IMR-90 (cell line): ENCODE measurements around the gene PRDM15. TPM values are rescaled to one million over a fixed set of nuclear protein-coding genes. Genes with fewer than 3 reads are reported as not detected.

Experiments
- ATAC-seq: fragments of 200-7000 bp; cut with Tn5 transposase; 2 replicates; pipeline ENCODE4 v1.9.1; 2020; ENCODE audit warnings: low read depth, mild to moderate bottlenecking, moderate library complexity
- BruUV-seq: library from RNA; stranded (reverse); fragments of 400-500 nt; replicated peaks from 2 replicates; lab custom pipeline; 2021; lab: Mats Ljungman, UMichigan
- CTCF ChIA-PET: fragments of 300-600 bp; formaldehyde crosslinking; extraction: SDS; loops from one replicate; lab custom pipeline; 2021; ENCODE audit warnings: antibody characterized with exemption; lab: Yijun Ruan, JAX
- POLR2A ChIA-PET: fragments of 300-600 bp; sonication (Branson Sonifier 250); formaldehyde crosslinking; loops from one replicate; lab custom pipeline; 2022; ENCODE audit warnings: antibody characterized with exemption; ENCODE audit not compliant: unreplicated experiment; lab: Charles Lee
- DNase-seq: peaks from one replicate; pipeline ENCODE4 v3.0.0; 2013
- H2AFZ ChIP-seq: replicated peaks from 2 replicates; pipeline ENCODE3; 2013; ENCODE audit warnings: low read length, mild to moderate bottlenecking; ENCODE audit not compliant: poor library complexity
- H2AK5ac ChIP-seq: 2 replicates; pipeline ENCODE4 v1.6.1; 2013; ENCODE audit warnings: low read depth, low read length, inconsistent platforms
- H2AK9ac ChIP-seq: replicated peaks from 2 replicates; pipeline ENCODE3; 2013; ENCODE audit warnings: mild to moderate bottlenecking, low read depth, low read length, moderate library complexity; ENCODE audit not compliant: poor library complexity
- H2BK120ac ChIP-seq: 2 replicates; pipeline ENCODE4 v1.6.1; 2013; ENCODE audit warnings: low read depth, low read length, inconsistent platforms
- H2BK15ac ChIP-seq: 3 replicates; pipeline ENCODE4 v1.6.1; 2013; ENCODE audit warnings: low read depth, low read length, inconsistent platforms
- H2BK20ac ChIP-seq: 2 replicates; pipeline ENCODE4 v1.6.1; 2013; ENCODE audit warnings: low read depth, mild to moderate bottlenecking, inconsistent platforms, low read length, moderate library complexity
- H2BK5ac ChIP-seq: 2 replicates; pipeline ENCODE4 v1.6.1; 2013; ENCODE audit warnings: mild to moderate bottlenecking, low read depth, low read length, inconsistent platforms; ENCODE audit not compliant: poor library complexity, severe bottlenecking
- H3K14ac ChIP-seq: replicated peaks from 2 replicates; pipeline ENCODE4 v1.6.1; 2013; ENCODE audit warnings: low read depth, low read length, inconsistent platforms
- H3K18ac ChIP-seq: 2 replicates; pipeline ENCODE4 v1.6.1; 2013; ENCODE audit warnings: low read depth, low read length, control low read depth
- H3K23ac ChIP-seq: 2 replicates; pipeline ENCODE4 v1.6.1; 2013; ENCODE audit warnings: low read depth, low read length, inconsistent platforms
- H3K27ac ChIP-seq: 2 replicates; pipeline ENCODE4 v1.5.1; 2013; ENCODE audit warnings: mild to moderate bottlenecking, control low read depth, low read length; ENCODE audit not compliant: insufficient read depth
- H3K27me3 ChIP-seq: 2 replicates; pipeline ENCODE4 v1.6.1; 2013; ENCODE audit warnings: low read length; ENCODE audit not compliant: control insufficient read depth, insufficient read depth
- H3K36me3 ChIP-seq: 2 replicates; pipeline ENCODE4 v1.6.1; 2013; ENCODE audit warnings: low read length, mixed read lengths; ENCODE audit not compliant: control insufficient read depth, insufficient read depth
- H3K4ac ChIP-seq: 2 replicates; pipeline ENCODE4 v1.6.1; 2013; ENCODE audit warnings: low read depth, low read length, inconsistent platforms
- H3K4me1 ChIP-seq: 2 replicates; pipeline ENCODE4 v1.6.1; 2013; ENCODE audit warnings: low read length, mixed read lengths; ENCODE audit not compliant: control insufficient read depth, insufficient read depth
- H3K4me2 ChIP-seq: 2 replicates; pipeline ENCODE4 v1.6.1; 2013; ENCODE audit warnings: low read depth, mild to moderate bottlenecking, control low read depth, low read length, moderate library complexity
- H3K4me3 ChIP-seq: 2 replicates; pipeline ENCODE4 v1.5.1; 2013; ENCODE audit warnings: low read depth, mild to moderate bottlenecking, control low read depth, low read length, moderate library complexity; ENCODE audit not compliant: insufficient read depth
- H3K56ac ChIP-seq: 2 replicates; pipeline ENCODE4 v1.6.1; 2013; ENCODE audit warnings: low read length, inconsistent platforms; ENCODE audit not compliant: insufficient read depth; ENCODE audit errors: extremely low read depth
- H3K79me1 ChIP-seq, 2 experiments: 2 replicates each; pipeline ENCODE4 v1.6.1; 2013; ENCODE audit warnings: low read length in 2 of 2, inconsistent platforms in 1 of 2, low read depth in 1 of 2
- H3K9ac ChIP-seq: 2 replicates; pipeline ENCODE4 v1.6.1; 2013; ENCODE audit warnings: low read depth, low read length, control low read depth
- H3K9me1 ChIP-seq: 2 replicates; pipeline ENCODE4 v1.6.1; 2013; ENCODE audit warnings: low read length, inconsistent platforms; ENCODE audit not compliant: insufficient read depth
- H3K9me3 ChIP-seq: 2 replicates; pipeline ENCODE4 v1.6.1; 2013; ENCODE audit warnings: low read length; ENCODE audit not compliant: control insufficient read depth, insufficient read depth
- H4K20me1 ChIP-seq: 2 replicates; pipeline ENCODE4 v1.6.1; 2013; ENCODE audit warnings: low read length, inconsistent platforms; ENCODE audit not compliant: insufficient read depth
- H4K5ac ChIP-seq: 2 replicates; pipeline ENCODE4 v1.6.1; 2013; ENCODE audit warnings: mild to moderate bottlenecking, low read depth, low read length, control low read depth
- H4K8ac ChIP-seq, 2 experiments: 2 replicates each; pipeline ENCODE4 v1.6.1; 2013; ENCODE audit warnings: low read depth in 2 of 2, low read length in 2 of 2, control low read depth in 1 of 2, inconsistent platforms in 1 of 2
- H4K91ac ChIP-seq: 2 replicates; pipeline ENCODE4 v1.6.1; 2013; ENCODE audit warnings: low read depth, low read length, inconsistent platforms; ENCODE audit not compliant: insufficient read depth
- MAZ ChIP-seq: IDR thresholded peaks from 2 replicates; pipeline ENCODE4 v1.6.1; 2012; ENCODE audit warnings: low read depth, mild to moderate bottlenecking, low read length, improper control_type of control experiment, moderate library complexity, borderline replicate concordance
- WGBS, 2 experiments: methylation state at CpG; one replicate each; pipeline versions ENCODE4 v1.1.5 to v1.1.7; 2013; ENCODE audit warnings: missing lambda C conversion rate in 2 of 2; ENCODE audit not compliant: insufficient read length in 1 of 2; ENCODE audit errors: extremely low coverage in 2 of 2; 5-methylcytosine and 5-hydroxymethylcytosine counted together
- dilution Hi-C: fragments of 300-500 bp; cut with HindIII; formaldehyde crosslinking; loops from one replicate; pipeline ENCODE4 v1.14.3; 2018; ENCODE audit warnings: low sequenced_read_pairs; ENCODE audit not compliant: unreplicated experiment
- in situ Hi-C: fragments of 300-500 bp; cut with MboI; formaldehyde crosslinking; loops from 3 replicates; pipeline ENCODE4 v1.14.3; 2019; ENCODE audit warnings: low sequenced_read_pairs, inconsistent platforms, mixed read lengths
- intact Hi-C: fragments of 100-400 bp; cut with micrococcal nuclease; formaldehyde crosslinking; loops from 2 replicates; pipeline ENCODE4 v1.10.0; 2022
- polyA plus RNA-seq, 3 experiments: library from polyadenylated mRNA; depleted of rRNA; stranded (reverse); fragments of >200 nt; gene quantifications; 2 replicates each; pipeline ENCODE4 v1.2.3, GENCODE V29; 2012; ENCODE audit warnings: low replicate concordance in 1 of 3
- total RNA-seq: library from RNA; depleted of rRNA; stranded (reverse); fragments of >200 nt; gene quantifications from 2 replicates; pipeline ENCODE4 v1.2.3, GENCODE V29; 2012
- TF ChIP-seq, protein P1 (sequence below): fragments of 150-350 bp; IDR thresholded peaks from 2 replicates; pipeline ENCODE4 v1.6.1; 2017; ENCODE audit warnings: mild to moderate bottlenecking, antibody characterized with exemption, low read length, low read depth

The PRDM15 gene
- total and polyA plus RNA-seq, 2 of the 4 experiments (the other 2 are of a cell fraction), result 7.3 to 8.8 TPM

DNA sequence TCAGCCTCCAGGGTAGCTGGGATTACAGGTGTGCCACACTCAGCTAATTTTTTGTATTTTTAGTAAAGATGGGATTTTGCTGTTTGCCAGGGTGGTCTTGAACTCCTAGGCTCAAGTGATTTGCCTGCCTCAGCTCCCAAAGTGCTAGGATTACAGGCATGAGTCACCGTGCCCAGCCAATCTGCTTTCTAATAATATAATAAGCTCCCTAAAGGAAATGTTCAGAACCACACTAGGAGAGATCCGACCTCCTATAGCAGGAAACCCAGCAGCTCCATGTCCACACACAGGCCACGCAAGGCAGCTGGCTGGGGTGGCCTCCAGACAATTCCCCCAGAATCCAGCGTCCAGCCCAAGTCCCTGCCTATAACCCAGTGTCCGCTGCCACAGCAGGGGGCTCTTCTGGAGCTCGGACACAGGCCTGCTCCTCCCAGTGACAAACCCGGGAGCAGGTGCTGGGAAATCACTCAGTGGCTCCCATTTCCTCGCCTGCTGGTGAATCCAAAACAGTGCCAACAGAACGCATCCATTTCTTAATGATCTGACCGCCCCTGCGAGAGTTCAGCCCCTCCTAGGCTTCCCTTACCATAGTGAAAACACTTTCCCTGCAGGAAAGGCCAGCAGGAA lies 119.8 kb downstream of the PRDM15 start:
- H3K4me3 ChIP-seq, result no peak overlapping the region
- in situ Hi-C loops, result no loop called here
- H3K4me2 ChIP-seq, result no peak overlapping the region
- H2BK5ac ChIP-seq, result no peak overlapping the region
- no peak overlapping the region for H2BK20ac ChIP-seq
- no peak overlapping the region for H2BK15ac ChIP-seq
- H3K4ac ChIP-seq, result no peak overlapping the region
- H3K14ac ChIP-seq, result no peak overlapping the region
- H3K79me1 ChIP-seq, result no peaks in the 10 kb centered on the region
- ChIA-PET CTCF (no interaction called here), POLR2A (no interaction called here)
- H3K36me3 ChIP-seq, result no peaks in the 10 kb centered on the region
- H3K9me1 ChIP-seq, result peaks cover 4% of the 10 kb centered on the region; the same call in 1 of the 2 replicates
- no peak overlapping the region for H4K8ac ChIP-seq
- no peaks in the 10 kb centered on the region for H3K9me3 ChIP-seq
- WGBS, 2 experiments, result 72% methylated on average over 4 of the region's 11 CpGs; no CpG with 5 or more reads in 1 of the 2 experiments
- no peak overlapping the region for H3K9ac ChIP-seq
- DNase-seq, result no peak
- no peak overlapping the region for H4K5ac ChIP-seq
- H4K91ac ChIP-seq, result no peak overlapping the region
- intact Hi-C loops, result no loop called here
- no peak overlapping the region for H3K56ac ChIP-seq
- no peaks in the 10 kb centered on the region for H4K20me1 ChIP-seq
- peaks cover 2% of the 10 kb centered on the region; the same call in 1 of the 2 replicates for H3K4me1 ChIP-seq
- no peak overlapping the region for H2BK120ac ChIP-seq
- TF ChIP-seq, protein P1, sequence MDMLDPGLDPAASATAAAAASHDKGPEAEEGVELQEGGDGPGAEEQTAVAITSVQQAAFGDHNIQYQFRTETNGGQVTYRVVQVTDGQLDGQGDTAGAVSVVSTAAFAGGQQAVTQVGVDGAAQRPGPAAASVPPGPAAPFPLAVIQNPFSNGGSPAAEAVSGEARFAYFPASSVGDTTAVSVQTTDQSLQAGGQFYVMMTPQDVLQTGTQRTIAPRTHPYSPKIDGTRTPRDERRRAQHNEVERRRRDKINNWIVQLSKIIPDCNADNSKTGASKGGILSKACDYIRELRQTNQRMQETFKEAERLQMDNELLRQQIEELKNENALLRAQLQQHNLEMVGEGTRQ, result no peak
- no peak for TF ChIP-seq MAZ
- no TSS peak for BruUV-seq
- no peak overlapping the region for H2AK9ac ChIP-seq
- peaks cover 47% of the 10 kb centered on the region for H3K27me3 ChIP-seq
- no peak overlapping the region for H2AFZ ChIP-seq
- peak; percentile 40; the same call in 1 of the 2 replicates for ATAC-seq
- dilution Hi-C loops, result no loop called here
- no peak overlapping the region for H3K27ac ChIP-seq
- H3K23ac ChIP-seq, result no peak overlapping the region
- no peak overlapping the region for H3K18ac ChIP-seq
- H2AK5ac ChIP-seq, result no peak overlapping the region
